ENCODE data around the gene DNAJC5G.
"Not testable (repeated sequence)": the region's sequence is repeated elsewhere in the genome, so short reads cannot be mapped to it uniquely, and the experiment has no call there.

The DNAJC5G gene

DNA sequence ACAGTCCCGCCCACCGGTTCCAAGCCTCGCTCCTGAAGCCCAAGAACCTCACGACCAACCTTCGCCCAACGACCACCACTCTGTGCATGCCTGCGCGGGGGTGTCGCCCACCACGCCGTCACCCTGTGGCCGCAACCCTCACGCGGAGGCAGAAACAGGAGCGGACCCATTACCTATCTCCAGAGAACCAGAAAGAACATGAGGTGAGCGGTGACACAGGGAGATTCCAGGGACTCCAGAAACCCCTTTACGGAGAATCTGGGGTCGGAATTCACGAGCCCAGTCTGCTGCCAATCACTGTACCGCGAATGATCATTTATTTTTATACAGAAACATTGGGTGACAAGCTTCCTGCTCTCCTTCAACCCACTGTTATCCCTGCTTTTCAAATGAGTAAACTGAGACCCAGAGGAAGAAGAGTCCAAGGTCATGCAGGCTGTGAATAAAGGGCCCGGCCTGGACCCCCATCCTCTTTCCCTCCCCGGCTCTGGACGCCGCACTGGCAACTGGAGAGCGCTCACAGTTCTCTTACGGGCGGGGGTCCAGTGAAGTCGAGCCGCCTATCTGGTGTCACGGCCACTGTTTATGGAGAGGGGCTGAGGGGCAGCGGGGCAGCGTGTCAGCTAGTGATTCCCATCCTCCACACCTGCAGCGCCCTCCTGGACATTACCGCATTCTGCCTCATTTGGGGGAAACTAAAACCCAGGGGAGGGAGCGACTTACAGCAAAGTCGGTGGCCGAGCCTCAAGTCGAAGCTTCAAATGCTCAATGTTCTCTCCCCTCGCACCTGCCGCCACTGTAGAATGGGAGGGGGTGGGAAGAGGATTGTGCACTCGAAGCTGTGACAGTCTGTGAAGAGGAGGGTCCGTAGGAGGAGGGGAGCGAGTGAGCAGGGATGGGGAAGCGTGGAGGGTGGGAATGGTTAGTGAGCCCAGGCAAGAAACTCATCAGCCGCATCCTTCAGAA, 11.7 kb upstream of the DNAJC5G start:
- Mint-ChIP-seq H3K4me3 (peak overlapping the region; percentile 72), H3K36me3 (ENCODE audit: low read depth) (no peaks in the 10 kb centered on the region), H3K9me3 (no peaks in the 10 kb centered on the region), H3K4me1 (peaks cover 23% of the 10 kb centered on the region), H3K27me3 (peaks cover 42% of the 10 kb centered on the region), H3K27ac (no peak overlapping the region)
- ATAC-seq (no peak), DNase-seq (no peak)

DNA sequence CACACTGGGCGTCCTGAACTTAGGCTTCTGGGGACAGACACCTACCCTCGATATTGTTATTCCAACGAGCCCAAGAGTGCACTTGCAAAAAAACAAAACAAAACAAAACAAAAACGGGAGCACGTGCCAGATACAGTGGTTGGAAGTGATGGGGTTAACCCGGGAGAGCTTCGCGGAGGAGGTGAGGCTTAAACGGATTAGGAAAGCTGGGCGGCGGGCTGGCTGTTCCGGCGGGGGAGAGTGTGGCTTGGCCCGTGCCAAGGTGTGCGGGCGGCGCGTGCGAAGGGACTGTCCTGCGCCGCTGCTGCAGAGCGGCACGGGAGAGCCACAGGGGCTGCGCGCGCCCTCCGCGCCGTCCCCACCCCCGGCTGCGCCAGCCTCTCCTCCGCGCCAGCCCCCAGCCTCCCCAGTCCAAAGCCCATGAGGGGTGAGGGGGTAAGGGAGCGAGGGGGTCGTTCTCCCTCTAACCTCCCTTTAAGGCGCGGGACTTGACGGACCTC, 10.9 kb upstream of the DNAJC5G start:
- Mint-ChIP-seq H3K36me3 (ENCODE audit: low read depth) (no peaks in the 10 kb centered on the region), H3K9me3 (no peaks in the 10 kb centered on the region), H3K27ac (no peak overlapping the region), H3K27me3 (peaks cover 40% of the 10 kb centered on the region), H3K4me1 (peaks cover 23% of the 10 kb centered on the region), H3K4me3 (peak overlapping the region; percentile 72)
- peak; percentile 24 for DNase-seq
- peak; percentile 30 for ATAC-seq

DNA sequence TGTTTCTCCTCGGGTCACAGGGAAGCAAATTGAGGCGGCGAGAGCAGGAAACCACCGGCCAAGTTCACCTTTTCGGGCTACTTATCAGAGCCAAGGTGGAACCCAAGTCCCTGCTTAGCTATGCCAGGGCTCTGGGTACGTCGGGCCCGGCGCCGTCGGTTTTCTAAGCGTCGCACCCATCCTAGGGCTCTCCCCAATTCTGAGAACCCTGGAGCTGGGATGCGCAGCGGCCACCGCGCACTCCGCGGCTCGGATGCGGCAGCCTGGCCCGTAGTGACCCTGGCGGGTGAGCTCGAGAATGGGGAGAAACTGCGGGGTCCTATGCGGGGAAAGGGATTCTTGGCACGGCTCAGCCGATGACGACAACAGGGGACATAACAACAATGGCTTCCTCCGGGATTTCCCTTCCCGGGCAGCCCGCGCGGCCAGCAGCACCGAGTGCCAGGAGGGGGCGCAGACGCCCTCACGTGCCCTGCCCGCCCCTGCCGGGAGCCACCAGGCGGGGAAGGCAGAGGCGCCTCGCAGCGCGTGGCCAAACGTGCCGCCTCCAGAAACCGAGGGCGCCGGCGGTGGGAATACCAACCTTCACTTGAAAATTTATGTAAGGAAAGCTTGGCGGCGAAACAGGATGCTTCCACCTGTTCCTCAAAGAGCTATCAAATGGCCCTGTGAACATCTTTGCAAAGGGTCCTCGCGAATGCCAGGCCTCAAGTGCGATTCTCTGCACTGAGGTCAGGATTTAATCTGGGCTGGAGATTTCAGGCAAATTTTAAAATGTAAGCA, 10.3 kb upstream of the DNAJC5G start:
- Mint-ChIP-seq H3K36me3 (ENCODE audit: low read depth) (no peaks in the 10 kb centered on the region), H3K27ac (no peak overlapping the region), H3K4me1 (peaks cover 23% of the 10 kb centered on the region), H3K9me3 (no peaks in the 10 kb centered on the region), H3K4me3 (peak overlapping the region; percentile 72), H3K27me3 (peaks cover 41% of the 10 kb centered on the region)
- peak; percentile 45 for ATAC-seq
- DNase-seq = peak; percentile 71

DNA sequence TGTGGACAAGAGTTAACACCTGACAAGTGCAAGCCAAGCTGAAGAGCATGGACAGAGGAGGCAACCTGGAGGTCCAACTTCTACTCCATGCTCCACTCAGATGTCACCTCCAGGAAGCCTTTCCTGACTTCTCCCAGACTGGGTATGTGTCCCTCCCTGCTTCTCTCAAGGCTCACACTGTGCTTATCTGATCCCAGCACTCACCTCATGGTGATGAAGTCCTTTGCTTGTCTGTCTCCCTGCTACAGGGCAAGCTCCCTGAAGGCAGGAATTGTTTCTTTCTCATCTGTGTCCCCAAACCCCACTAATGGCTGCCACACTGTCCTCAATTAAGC, 9.7 kb upstream of the DNAJC5G start:
- H3K27ac Mint-ChIP-seq = no peak overlapping the region
- ATAC-seq = no peak
- peaks cover 40% of the 10 kb centered on the region for H3K27me3 Mint-ChIP-seq
- no peak for DNase-seq
- H3K36me3 Mint-ChIP-seq (ENCODE audit: low read depth) = no peaks in the 10 kb centered on the region
- H3K4me3 Mint-ChIP-seq = no peak overlapping the region
- H3K9me3 Mint-ChIP-seq = no peaks in the 10 kb centered on the region
- H3K4me1 Mint-ChIP-seq = peaks cover 23% of the 10 kb centered on the region

DNA sequence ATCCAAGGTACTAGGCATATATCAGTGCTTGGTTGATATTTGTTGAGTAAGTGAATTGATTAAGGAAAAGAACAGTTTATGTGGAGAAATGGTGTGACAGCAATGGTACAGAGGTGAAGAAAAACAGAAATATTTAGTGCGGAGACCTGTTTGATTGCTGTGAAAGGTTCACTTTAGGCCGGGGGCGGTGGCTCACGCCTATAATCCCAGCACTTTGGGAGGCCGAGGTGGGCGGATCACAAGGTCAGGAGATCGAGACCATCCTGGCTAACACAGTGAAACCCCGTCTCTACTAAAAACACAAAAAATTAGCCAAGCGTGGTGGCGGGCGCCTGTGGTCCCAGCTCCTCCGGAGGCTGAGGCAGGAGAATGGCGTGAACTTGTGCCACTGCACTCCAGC, 6.9 kb upstream of the DNAJC5G start:
- Mint-ChIP-seq H3K27me3 (peaks cover 28% of the 10 kb centered on the region), H3K4me1 (peaks cover 16% of the 10 kb centered on the region)
- ATAC-seq; H3K9me3 Mint-ChIP-seq; DNase-seq; H3K36me3 Mint-ChIP-seq (ENCODE audit: low read depth); H3K4me3 Mint-ChIP-seq; H3K27ac Mint-ChIP-seq: not testable (repeated sequence)

DNA sequence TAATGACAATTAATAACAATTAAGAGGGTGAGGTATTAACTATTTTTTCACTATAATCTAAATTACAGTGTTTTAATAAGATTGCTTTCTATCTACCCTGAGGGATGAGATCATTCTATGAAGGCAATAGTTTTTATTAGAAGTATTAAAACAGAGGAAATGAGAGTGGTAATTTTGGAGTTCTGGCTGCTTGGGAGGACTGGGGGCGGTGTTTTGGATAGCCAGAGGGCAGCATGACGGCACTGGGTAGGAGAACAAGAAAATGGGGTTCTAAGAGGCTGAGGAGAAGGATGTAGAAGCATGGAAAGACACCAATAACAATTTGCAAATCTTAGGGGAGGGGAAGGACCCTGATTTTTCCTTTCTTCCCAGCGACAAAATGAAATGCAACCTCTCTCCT, 5.1 kb upstream of the DNAJC5G start:
- DNase-seq = no peak
- H3K27ac Mint-ChIP-seq = no peak overlapping the region
- H3K4me1 Mint-ChIP-seq = peaks cover 4% of the 10 kb centered on the region
- no peaks in the 10 kb centered on the region for H3K36me3 Mint-ChIP-seq (ENCODE audit: low read depth)
- no peak for ATAC-seq
- H3K9me3 Mint-ChIP-seq = no peaks in the 10 kb centered on the region
- H3K27me3 Mint-ChIP-seq = peaks cover 14% of the 10 kb centered on the region
- H3K4me3 Mint-ChIP-seq = no peak overlapping the region

DNA sequence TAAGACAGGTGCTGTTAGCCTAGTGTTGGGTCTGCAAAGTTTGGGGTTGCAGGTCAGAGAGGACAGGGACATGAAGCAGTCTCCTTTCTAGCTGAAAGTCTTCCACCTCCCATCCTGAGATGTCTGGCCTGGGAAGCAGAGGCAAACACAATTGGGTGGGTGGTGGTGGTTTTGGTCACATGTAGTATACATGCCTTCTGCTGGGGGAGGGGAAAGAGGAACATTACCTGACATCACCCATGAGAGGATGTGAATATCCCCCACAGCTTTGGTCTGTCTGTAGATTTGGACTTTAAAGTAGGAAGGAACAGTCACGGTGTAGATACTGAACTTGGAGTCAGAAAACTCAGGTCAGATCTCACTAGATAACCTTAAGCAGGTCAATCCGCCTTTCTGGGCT, 4.6 kb upstream of the DNAJC5G start:
- no peaks in the 10 kb centered on the region for H3K9me3 Mint-ChIP-seq
- ATAC-seq (no peak), DNase-seq (no peak)
- H3K27ac Mint-ChIP-seq = no peak overlapping the region
- peaks cover 14% of the 10 kb centered on the region for H3K27me3 Mint-ChIP-seq
- no peak overlapping the region for H3K4me3 Mint-ChIP-seq
- no peaks in the 10 kb centered on the region for H3K36me3 Mint-ChIP-seq (ENCODE audit: low read depth)
- H3K4me1 Mint-ChIP-seq = no peaks in the 10 kb centered on the region

DNA sequence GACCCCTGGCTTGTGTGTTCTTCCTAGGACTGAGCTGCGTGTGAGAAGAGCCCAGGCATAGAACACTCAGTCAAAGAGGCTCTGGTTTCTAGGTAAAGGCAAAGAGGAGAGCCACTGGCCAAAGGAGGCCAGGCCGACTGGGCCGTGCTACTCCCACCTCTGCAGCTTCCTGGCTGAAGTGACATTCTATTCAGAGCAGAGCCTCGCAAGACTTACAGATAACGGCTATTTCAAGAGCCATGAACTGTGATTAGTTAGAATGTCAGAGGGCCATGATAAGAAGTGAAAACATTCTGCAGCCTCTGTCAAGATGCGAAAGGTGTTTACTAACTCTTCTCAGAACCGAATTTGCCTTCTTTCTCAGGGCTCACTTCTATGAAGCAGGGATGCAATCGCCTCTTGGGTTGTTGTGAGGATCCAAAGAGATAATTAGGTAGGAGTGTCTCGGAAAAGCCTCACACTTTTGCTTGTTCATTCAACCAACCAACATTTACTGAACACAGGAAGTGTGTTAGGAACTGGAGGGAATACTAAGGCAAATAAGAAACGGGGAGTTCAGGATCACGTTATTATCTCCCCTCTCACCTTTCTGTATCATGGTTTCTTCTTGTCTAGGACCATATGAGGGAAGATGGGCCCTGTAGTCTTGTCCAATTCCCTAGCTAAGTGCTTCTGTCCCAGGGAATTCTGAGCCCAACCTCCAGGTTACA, 3.4 kb upstream of the DNAJC5G start:
- Mint-ChIP-seq H3K4me3 (no peak overlapping the region), H3K36me3 (ENCODE audit: low read depth) (no peaks in the 10 kb centered on the region), H3K27ac (no peak overlapping the region), H3K27me3 (peaks cover 14% of the 10 kb centered on the region), H3K4me1 (no peaks in the 10 kb centered on the region), H3K9me3 (no peaks in the 10 kb centered on the region)
- no peak for DNase-seq
- ATAC-seq = no peak

DNA sequence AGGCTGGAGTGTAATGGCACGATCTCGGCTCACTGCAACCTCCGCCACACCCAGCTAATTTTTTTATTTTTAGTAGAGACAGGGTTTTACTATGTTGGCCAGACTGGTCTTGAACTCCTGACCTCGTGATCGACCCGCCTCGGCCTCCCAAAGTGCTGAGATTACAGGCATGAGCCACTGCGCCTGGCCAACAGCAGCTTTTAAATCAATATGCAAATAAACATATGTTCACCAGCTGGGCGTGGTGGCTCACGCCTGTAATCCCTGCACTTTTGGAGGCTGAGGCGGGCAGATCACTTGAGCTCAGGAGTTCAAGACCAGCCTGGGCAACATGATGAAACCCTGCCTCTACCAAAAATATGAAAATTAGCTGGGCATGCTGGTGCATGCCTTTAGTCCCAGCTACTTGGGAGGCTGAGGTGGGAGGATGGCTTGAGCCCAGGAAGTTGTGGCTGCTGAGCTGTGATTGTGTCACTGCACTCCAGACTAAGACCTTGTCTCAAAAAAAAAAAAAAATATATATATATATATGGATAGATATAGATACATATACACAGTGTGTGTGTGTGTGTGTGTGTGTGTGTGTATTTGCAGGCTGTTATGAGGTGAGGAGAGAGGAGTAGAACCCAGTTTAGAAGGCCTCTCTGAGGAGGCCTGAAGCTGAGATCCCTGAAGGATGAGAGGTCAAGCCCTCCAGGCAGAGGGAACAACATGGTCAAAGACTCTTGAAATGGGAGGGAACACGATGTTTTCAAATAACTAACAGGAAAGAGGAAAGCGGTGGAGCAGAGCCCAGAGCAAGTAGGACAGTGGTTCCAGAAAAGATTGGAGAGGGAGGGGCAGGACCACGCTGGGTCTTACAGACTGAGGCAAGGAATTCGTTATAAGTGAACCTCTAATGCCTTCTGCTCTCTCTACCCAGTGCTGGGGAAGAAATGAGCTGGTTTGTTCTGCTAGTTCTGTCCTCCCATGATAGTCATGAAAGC, 2.4 kb upstream of the DNAJC5G start:
- not testable (repeated sequence) for DNase-seq; H3K4me3 Mint-ChIP-seq; H3K9me3 Mint-ChIP-seq; H3K36me3 Mint-ChIP-seq (ENCODE audit: low read depth); ATAC-seq; H3K4me1 Mint-ChIP-seq; H3K27ac Mint-ChIP-seq
- H3K27me3 Mint-ChIP-seq = peaks cover 14% of the 10 kb centered on the region

DNA sequence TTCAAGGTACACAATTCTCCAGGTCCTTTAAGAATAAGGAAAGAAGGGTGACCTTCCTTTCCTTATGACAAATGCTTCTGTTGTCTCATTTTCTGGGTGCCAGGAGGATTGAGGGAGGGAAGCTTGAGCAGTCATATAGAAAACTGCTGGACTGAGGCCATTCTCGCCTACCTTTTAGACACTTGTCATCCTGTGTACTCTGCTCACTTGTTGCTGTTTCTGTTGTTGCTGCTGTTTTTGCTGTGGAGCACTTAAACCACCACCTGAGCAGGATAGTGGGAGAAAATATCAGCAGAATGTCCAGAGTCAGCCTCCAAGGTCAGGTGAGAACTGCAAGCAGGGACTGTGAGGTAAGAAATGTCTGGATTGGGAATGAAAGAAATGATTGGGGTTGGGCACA, 2.8 kb downstream of the DNAJC5G start:
- no peaks in the 10 kb centered on the region for H3K36me3 Mint-ChIP-seq (ENCODE audit: low read depth)
- H3K27me3 Mint-ChIP-seq = peaks cover 20% of the 10 kb centered on the region
- H3K4me3 Mint-ChIP-seq = no peak overlapping the region
- DNase-seq = no peak
- H3K4me1 Mint-ChIP-seq = peaks cover 3% of the 10 kb centered on the region
- H3K9me3 Mint-ChIP-seq = no peaks in the 10 kb centered on the region
- ATAC-seq = no peak
- no peak overlapping the region for H3K27ac Mint-ChIP-seq

DNA sequence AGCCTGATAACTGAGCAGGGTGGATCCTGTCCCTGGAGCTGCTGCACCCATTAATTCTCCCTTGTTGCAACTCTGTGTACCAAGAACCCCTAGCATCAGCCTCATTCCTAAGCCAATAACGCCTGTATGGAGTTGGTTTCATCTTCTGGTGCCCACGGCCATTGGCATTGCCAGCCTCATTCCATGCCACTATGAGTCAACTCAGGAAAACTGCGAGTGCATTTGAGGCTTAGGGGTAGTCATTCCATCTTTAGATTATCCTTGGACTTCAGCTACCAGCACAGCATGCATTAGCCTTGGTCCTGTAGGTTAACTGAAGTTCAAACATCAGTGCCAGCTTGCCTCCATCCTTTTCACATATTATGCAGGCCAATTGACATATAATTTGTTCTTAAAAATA, 5.6 kb downstream of the DNAJC5G start:
- peaks cover 3% of the 10 kb centered on the region for H3K4me1 Mint-ChIP-seq
- DNase-seq = no peak
- no peaks in the 10 kb centered on the region for H3K9me3 Mint-ChIP-seq
- H3K4me3 Mint-ChIP-seq = no peak overlapping the region
- no peak overlapping the region for H3K27ac Mint-ChIP-seq
- ATAC-seq = no peak
- peaks cover 22% of the 10 kb centered on the region for H3K27me3 Mint-ChIP-seq
- no peaks in the 10 kb centered on the region for H3K36me3 Mint-ChIP-seq (ENCODE audit: low read depth)

DNA sequence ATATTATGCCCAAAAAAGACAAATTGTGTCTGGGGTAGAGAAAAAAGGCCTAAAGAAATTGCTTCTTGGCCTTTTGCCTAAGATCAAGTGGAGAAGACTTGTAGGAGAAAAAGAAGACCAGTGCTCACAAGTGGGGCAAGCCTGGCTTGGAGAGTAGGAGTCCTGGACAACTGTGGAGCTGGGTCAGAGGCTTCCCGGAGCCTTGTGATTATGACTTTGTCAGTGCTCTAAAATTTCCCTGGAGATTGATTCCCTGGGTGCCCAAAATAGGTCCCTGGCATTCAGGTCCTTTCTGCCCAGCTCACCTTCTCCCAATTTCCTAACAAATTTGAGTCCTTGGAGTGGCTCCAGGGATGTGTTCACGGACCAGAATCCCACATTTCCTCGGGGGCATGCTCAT, 6.2 kb downstream of the DNAJC5G start:
- Mint-ChIP-seq H3K27ac (no peak overlapping the region), H3K4me1 (peaks cover 3% of the 10 kb centered on the region), H3K4me3 (no peak overlapping the region), H3K36me3 (ENCODE audit: low read depth) (no peaks in the 10 kb centered on the region), H3K9me3 (no peaks in the 10 kb centered on the region), H3K27me3 (peaks cover 22% of the 10 kb centered on the region)
- DNase-seq (no peak), ATAC-seq (no peak)

DNA sequence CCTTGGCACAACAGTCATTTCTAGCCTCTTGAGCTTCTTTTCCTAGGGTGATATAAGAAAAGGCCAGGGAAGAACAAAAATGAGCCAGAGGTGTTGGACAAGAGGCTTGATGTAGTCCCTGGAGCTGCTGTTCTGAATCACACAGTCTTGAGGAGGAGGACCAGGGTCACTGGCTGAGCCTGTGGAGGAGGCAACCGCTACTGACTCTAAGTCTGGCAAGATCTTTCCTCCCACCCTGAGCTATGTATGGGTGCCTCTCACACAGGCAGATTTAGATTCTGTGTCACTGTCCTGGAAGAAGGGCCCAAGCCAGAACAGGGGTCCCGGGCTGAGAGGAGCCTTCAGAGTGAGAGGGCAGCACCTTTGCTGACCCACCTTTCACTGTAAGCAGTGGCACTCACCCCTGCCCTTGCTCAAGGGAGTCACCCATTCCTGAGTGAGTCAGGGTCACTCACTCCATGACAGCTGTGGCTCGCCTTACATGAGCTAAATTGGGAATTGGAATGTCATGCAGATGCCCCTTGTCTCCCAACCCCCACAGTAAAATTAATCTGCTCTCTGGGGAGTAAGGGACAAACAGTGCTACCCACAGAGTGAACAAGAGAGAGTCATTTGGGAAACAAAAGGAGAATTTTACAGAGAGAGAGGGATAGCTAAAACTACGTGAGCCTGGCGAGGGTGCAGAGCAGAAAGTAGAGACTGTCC, 6.8 kb downstream of the DNAJC5G start, which contains the start of gene TRIM54:
Gene TRIM54, plus strand, starts transcription at position 575 of the 705 bp plus-strand sequence. CDS start 303 bp downstream, outside the sequence.
- no peak within 1 kb of the TSS for H3K4me3 Mint-ChIP-seq
- DNase-seq = no peak

More for the DNA sequence above, 6.8 kb downstream of the DNAJC5G start, which contains the start of gene TRIM54:
- H3K27me3 Mint-ChIP-seq = peaks cover 22% of the 10 kb centered on the region
- ATAC-seq = no peak
- peaks cover 3% of the 10 kb centered on the region for H3K4me1 Mint-ChIP-seq
- H3K27ac Mint-ChIP-seq = no peak within 1 kb of the TSS
- H3K9me3 Mint-ChIP-seq = no peaks in the 10 kb centered on the region
- H3K36me3 Mint-ChIP-seq (ENCODE audit: low read depth) = no peaks in the 10 kb centered on the region

Measured in activated naive CD8-positive, alpha-beta T cell treated with anti-CD3 and anti-CD28 coated beads, Interleukin-2, amount 50 U/mL, for 24 hours (primary cell).